Umbilical cord (tissue), 2 donors: ENCODE results near the gene DUSP18. TPM values are rescaled to one million over a fixed set of nuclear protein-coding genes. Genes with fewer than 3 reads are reported as not detected.
"Not testable (repeated sequence)": the region's sequence is repeated elsewhere in the genome, so short reads cannot be mapped to it uniquely, and the experiment has no call there.

Experiments used
- DNase-seq: peaks from one replicate; pipeline ENCODE4 v3.0.0-alpha.2; 2015; ENCODE audit warnings: low spot score
- total RNA-seq: library from RNA; depleted of rRNA; stranded (reverse); fragments of >200 nt; gene quantifications from one replicate; pipeline ENCODE4 v1.2.3, GENCODE V29; 2014; ENCODE audit warnings: low replicate concordance; ENCODE audit not compliant: insufficient read depth

DUSP18 gene
- total RNA-seq: 9.1 TPM

DNA sequence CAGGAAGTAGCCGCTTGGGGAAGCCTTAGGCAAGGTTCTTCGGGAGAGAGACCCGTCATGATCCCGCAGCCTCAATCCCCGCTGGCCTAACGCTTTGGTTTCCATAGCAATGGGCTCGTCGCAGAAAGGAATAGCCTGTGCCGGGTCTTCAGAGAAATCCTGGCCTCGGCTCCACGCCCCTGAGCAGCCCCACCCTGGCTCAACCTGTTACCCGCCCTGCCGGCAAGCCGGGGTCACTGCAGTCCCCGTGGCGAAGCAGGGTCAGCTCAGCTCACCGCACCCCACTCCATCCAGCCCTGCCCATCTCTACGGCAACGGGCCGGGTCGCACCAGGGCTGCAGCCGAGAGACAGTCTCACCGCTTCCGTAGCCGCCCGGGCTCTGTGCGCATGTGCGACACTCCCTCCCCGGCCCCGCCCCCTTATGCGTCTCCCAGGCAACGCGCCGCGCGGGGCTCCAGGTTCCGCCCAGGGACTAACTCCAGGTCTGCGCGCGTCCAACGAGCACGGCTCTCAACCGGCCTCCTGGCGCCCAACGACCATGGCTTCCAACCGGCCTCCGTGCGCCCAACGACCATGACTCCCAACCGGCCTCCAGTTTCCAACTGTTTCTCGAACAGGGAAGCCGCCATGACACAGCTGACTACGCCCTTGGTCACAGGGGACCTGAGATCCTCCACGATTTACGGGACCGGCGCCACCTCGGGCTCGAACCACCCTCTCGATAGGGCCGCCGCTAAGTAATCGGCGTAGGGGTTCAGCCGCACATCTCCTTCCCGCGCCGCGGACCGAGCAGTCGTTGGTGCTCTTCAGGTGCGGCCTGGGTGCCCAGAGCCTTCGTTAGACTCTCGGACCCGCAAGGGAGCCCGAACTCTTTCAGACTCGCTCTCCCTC is at the start of gene DUSP18:
DUSP18 (minus strand) TSS at position 382 of the 892 bp plus-strand sequence. CDS start 3,872 bp downstream, outside the sequence.
- peak; percentile 95 for DNase-seq

DNA sequence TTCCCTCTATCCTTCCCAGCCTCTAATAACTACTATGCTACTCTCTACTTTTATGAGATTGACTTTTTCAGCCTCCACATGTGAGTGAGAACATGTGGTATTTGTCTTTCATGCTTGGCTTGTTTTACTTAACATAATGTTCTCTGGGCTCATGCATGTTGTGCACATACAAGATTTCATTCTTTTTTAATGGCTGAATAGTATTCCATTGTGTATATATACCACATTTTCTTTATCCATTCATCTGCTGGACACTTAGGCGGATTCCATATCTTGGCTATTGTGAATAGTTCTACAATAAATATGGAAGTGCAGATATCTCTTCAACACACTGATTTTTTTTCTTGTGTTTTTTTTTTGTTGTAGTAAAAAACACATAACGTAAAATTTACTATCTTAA is 46.4 kb upstream of the DUSP18 start:
- DNase-seq: no peak

DNA sequence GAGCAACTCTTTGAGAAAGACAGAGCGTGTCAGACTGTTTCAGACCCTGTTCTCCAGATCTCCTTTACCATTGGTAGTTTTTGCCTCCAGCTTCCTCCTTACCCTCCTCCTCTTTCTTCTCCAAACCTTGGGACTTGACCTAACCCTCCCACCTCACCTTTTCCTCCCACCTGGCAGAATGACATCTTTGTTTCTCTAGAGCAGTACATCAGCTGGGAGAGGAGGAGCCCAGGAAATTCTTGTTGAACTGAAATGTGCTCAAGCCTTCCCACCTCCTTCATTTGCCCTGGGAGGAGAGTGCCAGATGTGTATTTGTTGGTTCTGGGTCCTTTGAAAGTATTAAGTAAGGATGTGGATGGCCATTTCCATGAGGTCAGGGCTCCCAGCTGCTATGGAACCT is 44.4 kb upstream of the DUSP18 start:
- DNase-seq: no peak

DNA sequence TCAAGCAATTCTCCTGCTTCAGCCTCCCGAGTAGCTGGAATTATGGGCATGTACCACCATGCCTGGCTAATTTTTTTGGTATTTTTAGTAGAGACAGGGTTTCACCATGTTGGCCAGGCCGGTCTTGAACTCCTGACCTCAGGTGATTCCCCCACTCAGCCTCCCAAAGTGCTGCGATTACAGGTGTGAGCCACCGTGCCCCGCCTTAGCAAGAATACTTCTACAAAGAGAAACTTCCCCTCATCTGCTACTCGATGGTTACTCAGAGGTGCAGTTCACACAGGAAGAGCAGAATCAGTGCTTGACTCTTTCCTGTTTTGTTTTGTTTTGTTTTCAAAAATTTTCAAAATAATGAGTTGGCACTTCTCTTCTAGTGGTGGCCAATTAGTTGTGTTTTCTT is 42.3 kb upstream of the DUSP18 start:
- DNase-seq: not testable (repeated sequence)

DNA sequence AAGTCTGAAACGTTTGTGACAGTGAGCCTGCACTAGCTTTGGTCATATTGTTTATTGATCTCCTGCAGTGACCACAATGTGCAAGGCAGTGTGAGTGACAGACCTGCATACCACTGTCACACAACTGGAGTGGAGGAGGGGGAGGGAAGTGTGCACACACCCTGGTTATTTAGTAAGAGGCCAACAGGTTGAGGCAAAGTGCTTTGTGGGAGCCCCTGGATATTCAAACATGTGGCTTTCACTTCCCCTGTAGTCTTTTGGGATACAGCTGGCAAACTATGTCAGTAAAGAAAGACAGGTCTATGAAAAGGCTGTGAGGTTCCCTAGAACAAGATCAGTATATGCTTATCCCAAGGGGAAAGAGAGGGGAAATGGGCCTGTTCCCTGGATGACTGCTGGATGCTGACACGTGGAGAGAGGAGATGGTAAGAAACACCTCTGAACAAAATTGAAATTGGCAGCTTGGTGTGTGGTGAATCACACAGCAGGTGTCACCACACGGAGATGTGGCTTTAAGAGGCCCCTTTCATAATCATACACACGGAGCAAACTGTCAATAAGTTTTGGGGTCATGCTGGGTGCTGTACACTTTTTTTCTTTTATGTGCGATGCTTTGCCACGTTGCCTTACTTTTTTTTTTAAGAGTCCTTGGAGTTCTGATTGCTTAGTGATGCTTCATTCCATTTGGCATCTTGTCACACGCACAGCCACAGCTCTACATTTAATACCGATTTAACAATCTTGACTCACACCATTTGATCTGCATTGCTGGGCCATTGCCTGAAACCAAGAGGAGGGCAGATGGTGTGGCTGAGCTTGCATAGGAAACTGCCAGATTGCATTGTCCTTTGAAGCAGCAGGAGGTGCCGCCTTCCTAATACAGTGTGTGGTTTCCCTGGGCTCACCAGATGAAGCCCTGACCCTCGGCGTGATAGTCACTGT is 38.3 kb upstream of the DUSP18 start:
- DNase-seq: no peak

DNA sequence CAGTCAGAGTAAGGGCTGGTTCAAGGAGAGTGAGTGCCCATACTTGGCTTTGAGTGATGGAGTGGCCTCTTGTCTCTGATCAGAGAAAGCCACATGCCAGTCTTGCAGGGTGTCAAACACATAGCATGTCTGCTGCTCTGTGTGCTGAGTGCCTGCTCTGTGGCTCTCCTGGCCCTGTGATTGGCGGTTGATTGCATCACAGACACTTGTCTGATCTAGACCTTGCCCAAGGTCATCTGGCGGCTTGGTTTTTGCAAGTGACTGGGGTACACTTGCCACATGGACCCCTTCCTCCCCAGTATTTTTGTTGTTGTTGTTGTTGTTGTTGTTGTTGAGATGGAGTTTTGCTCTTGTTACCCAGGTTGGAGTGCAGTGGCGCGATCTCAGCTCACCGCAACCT is 37.3 kb upstream of the DUSP18 start:
- DNase-seq: no peak

DNA sequence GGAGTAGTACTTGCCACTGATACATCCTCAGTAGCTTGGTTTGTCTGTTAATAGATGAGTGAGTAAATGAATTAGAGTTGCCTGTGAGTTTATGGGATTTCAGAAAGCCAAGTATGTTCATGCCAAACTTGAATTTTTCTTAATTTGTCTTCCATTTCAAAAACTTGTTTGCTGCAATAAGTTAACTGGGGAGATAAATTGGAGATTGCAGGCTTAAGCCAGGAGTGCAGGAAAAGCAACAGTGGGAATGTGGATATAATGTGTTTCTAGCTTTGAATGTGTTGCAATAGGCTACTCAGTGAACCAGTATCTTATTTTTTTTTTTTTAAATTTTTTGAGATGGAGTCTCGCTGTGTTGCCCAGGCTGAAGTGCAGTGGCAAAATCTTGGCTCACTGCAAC is 35.2 kb upstream of the DUSP18 start:
- no peak for DNase-seq

DNA sequence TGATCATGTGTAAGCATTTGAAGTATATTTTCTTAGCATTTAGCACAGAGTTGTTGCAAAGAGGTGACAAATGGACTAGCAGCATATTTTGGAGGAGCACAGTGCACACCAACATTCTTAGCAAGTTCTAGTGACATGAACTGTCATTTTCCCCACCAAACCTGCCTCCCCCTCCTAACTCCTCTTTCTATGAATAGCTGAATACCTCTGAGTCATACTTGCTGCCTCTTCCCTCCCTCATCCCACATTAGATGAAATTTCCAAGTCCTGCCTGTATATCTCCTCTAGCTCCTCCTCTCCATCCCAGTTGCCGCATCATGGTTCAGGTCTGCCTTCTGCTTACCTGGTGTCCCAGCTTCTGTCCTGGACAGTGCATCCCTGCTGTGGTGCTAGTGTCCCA is 34.2 kb upstream of the DUSP18 start:
- no peak for DNase-seq

DNA sequence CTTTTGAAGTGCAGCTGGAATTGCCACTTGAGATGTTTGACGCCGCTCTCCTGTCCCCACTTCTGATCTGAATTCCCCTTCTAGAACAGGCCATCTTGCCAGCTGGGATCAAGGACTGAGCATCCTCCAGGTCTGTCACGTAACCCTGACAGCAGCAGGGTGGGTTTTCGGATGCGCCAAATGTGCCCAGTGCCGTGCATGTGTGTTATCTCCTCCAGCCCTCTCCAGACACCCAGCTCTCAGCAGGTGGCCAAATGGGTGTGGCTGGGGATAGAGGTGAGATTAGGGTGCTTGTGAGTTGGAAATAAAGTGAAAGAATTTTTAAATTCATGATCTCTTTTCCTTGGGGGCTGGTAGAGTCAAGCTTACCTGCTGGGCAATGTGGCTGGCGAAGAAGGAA is 30.3 kb upstream of the DUSP18 start:
- no peak for DNase-seq

DNA sequence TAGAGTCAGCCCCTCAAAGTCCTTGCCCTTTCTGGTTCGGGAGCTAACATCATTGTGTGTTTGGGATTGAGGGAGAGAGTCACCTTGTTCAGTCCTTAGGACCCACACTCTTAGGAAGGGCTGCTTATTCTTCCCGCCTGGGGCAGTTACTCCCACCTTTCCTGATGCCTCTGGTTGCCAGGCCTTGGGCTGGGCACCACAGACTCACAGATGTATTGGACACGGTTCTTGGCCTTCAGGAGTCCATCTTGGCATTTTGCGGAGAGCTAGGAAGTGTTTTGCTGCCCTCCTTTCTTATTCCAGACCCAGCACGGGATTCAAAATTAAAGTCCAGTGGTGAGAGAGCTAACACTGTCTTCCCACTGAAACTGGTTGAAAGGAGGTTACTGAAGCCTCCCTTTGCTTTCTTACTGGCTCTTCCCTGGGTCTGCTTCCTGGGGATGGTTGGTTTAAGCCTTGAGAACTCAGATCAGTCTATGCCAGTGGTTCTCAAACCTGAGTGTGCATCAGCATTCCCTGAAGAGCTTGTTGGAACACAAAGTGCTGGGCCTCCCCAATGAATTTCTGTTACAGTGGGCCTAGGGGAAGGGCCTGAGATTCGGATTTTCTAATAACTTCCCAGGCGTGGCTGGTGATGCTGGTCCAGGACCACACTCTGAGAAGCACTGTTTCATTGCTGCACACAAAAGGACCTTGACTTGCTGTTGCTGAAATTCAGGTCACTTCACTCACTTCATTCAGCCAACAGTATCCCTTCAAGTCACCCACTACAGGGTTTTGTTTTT is 28.4 kb upstream of the DUSP18 start:
- no peak for DNase-seq

DNA sequence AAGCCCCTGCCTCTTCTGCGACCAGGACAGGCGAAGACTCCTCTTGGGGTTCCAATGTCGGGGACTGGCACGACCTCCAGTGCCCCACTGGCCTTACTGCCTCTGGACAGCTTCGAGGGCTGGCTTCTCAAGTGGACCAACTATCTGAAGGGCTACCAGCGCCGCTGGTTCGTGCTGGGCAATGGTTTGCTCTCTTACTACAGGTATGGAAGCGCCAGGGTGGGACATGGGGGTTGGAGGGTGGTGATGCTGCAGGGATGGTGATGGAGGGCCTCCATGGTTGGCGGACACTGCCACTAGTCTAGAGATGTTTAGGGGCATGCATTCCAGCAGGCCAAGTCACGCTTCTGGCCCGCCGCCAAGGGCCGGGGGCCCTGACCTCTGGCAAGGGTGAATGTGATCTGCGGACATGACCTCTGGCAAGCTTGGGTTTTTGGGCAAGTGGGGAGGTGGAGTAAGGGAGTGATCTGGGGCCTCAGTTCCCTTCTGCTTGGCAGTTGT is 27.7 kb upstream of the DUSP18 start:
- no peak for DNase-seq

DNA sequence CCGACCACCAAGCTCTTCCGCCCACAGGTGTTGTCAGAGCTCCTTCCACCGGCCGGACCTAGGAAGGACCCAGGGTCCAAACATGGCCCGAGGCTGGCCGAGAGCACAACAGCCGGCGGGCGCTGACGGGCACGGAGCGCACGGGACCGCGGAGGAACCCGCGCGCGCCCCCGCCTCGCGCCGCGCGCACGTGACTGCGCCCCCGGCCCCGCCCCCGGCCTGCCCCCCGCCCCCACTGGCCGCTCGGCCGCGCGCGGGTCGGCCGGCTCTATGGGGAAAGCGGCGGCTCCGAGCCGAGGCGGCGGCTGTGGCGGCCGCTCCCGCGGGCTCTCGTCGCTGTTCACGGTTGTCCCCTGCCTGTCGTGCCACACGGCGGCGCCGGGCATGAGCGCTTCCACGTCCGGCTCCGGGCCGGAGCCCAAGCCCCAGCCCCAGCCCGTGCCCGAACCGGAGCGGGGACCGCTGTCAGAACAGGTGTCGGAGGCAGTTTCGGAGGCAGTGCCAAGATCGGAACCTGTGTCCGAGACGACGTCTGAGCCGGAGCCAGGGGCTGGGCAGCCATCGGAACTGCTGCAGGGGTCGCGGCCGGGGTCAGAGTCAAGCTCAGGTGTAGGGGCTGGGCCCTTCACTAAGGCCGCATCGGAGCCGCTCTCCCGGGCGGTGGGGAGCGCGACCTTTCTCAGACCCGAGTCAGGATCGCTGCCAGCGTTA is 27.1 kb upstream of the DUSP18 start, which contains the start of gene OSBP2:
OSBP2 (plus strand) TSS at position 235 of the 711 bp plus-strand sequence; CDS start at position 271, 36 bp downstream.
- no peak for DNase-seq

DNA sequence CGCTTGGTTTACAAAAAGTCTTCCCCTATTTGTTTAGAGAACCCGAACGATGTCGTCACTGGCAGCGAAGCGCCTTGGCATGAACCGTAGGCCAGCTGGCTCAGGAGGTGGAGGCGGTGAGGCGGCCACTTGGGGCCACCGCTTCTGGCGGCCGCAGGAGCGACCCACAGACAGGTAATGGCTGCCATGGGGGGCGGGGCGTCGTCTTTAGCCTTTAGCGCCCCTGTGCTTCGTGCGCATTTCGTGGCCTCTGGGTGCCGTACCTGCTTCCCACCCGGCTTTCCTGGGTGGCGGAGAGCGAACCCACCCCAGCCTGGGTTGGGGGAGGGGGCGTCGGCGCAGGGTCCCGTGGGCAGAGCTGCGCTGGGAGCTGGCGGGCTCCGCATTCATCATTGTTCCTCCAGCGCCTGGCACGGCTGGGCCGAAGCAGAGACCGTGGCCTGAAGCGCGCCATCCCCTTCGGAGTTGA is 26.5 kb upstream of the DUSP18 start:
- DNase-seq: peak; percentile 11

DNA sequence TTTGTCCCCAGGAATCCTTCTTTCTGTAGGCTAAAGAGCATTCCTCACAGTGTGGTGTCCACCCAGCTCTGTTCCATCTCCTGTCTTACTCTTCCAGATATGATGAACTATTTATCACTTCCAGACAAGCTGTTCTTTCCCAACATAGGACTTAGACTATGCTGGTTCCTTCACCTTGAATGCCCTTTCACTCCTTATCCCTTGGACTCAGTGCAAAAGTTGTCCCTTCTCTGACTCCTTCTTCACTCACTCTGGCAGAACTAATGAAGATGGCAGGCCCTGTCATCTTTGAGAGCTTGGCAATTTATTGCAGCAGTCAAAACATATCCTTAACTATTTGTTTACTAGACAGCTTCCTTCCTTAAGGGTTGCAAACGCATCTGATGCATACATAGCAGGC is 23.5 kb upstream of the DUSP18 start:
- DNase-seq: no peak

DNA sequence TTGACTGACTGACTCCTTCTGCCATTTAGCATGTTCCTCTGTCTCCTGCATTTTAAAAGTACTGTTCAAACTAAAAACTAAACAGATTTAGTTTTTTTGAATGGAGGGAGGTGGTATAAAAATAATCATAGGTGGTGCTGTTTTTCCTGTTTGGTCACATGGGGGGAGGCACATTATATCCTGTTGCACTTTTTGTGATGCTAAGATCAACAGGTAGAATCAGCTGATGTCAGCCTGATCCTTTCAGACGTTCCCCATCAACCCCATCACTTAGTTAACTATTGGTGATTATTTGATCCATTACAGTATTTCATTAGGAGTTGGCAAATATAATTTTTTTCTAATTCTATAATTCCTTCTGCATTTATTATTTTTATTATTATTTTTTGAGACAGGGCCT is 21.9 kb upstream of the DUSP18 start:
- no peak for DNase-seq

DNA sequence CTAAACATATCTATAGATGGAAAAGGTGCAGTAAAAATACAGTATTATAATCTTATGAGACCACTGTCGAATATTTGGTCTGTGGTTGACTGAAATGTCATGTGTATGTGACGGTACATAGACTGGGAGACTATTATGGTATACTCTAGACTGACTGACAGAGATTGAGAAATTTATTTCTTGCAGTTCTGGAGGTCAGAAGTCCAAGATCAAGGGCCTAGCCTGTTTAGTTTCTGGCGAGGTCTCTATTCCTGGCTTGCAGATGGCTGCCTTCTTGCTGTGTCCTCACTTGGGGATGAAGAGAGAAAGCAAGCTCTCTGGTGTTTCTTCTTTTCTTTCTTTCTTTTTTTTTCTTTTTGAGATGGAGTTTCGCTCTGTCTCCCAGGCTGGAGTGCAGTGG is 19.7 kb upstream of the DUSP18 start:
- no peak for DNase-seq

DNA sequence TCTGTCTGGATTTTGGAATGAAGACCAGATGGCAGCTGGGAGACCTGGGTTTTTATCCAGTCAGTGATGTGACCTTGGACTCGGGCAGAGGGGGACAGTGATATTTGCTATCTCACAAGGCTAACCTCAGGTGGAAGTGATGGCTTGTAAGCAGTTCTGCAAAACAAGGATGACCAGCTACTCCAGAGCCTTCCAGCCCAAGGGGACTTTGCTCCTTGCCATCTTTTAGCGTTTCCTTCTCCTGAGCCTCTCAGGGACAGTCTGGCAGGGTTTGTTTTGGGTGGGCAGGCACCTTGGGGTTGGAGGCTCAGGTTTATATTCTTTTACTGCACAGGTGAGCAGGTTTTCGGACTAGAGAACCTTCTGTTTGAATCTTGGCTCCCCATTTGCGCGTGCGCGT is 17.5 kb upstream of the DUSP18 start:
- no peak for DNase-seq

DNA sequence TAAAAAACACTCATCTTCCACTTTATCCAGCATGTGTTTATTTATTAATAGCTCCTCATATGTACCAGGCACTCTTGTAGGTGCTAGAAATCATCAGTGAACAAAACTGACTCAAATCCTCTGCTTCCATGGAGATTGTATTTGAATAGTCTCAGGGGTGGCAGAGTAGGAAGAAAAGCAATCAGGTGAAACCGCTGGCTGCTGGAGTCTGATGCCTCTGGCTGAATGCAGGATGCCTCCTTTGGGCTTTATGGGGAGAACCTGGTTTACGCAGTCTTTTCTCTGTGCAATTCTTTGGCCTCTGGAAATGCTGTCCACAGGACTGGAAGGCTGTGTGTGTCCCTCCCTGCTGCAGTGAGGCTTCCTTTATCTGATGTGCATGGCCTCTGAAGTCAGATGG is 14.2 kb upstream of the DUSP18 start:
- no peak for DNase-seq

DNA sequence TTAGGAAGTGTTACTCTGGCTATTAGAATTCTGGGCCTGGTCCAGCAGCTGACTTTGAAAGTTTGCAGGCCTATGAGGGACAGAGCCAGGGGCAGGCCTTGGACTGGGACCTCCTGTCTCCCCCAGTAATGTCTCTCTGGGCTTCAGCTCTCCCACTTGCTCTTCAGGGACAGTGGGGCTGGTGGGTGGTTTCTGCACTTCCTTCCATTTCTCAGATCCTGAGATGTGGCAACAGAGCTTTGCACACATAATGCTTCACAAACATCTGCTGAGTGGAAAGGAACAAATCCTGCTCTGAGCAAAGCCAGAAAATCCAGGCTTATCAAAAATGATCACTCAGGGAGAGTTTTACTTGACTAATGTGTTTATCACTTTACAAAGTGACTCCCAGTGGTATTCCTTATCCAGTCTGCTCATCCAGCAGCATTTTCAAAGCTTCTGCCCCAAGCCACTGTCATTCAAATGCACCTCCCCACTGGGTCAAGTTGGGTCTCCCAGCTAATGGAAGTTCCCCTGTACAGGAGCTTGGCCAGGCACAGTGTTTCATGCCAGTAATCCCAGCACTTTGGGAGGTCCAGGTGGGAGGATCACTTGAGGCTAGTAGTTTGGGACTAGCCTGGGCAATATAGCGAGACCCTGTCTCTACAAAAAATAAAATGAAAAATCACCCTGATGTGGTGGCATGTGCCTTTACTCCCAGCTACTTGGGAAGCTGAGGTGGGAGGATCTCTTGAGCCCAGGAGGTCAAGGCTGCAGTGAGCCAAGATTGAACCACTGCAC is 13.5 kb upstream of the DUSP18 start:
- peak; percentile 79 for DNase-seq
